Osteoblast (primary cell): ENCODE measurements around the gene CDC14A. TPM values are rescaled to one million over a fixed set of nuclear protein-coding genes. Genes with fewer than 3 reads are reported as not detected.
A peak's percentile ranks its signal among the peaks of the same experiment; 100 is the strongest.

Experiments
- DNase-seq: peaks from one replicate; pipeline ENCODE4 v3.0.0; 2011; ENCODE audit warnings: low spot score, mixed read lengths; ENCODE audit not compliant: insufficient read length; ENCODE audit errors: missing footprints
- H2AFZ ChIP-seq: 2 replicates; pipeline ENCODE4 v1.6.0; 2011; ENCODE audit warnings: mild to moderate bottlenecking, low read length
- H3K27ac ChIP-seq: 2 replicates; pipeline ENCODE4 v1.5.1; 2011; ENCODE audit warnings: mild to moderate bottlenecking, low read depth, low read length, moderate library complexity
- H3K27me3 ChIP-seq: 2 replicates; pipeline ENCODE4 v1.6.0; 2012; ENCODE audit warnings: mild to moderate bottlenecking, control low read depth, inconsistent platforms, low read length, moderate library complexity; ENCODE audit not compliant: insufficient read depth
- H3K36me3 ChIP-seq: 2 replicates; pipeline ENCODE4 v1.5.1; 2011; ENCODE audit warnings: mild to moderate bottlenecking, low read length, control low read depth, moderate library complexity; ENCODE audit not compliant: insufficient read depth
- H3K4me1 ChIP-seq: 2 replicates; pipeline ENCODE4 v1.5.1; 2011; ENCODE audit warnings: mild to moderate bottlenecking, low read length, control low read depth, moderate library complexity; ENCODE audit not compliant: insufficient read depth
- H3K4me2 ChIP-seq: 2 replicates; pipeline ENCODE4 v1.6.0; 2011; ENCODE audit warnings: mild to moderate bottlenecking, low read length; ENCODE audit not compliant: insufficient read depth
- H3K4me3 ChIP-seq: fragments of 200-600 bp; sonication (generic); 3 replicates; pipeline ENCODE4 v1.5.1; 2012; ENCODE audit warnings: mild to moderate bottlenecking, low read length, inconsistent platforms; ENCODE audit not compliant: insufficient read depth
- H3K79me2 ChIP-seq: 2 replicates; pipeline ENCODE4 v1.6.0; 2012; ENCODE audit warnings: mild to moderate bottlenecking, low read length, control low read depth, inconsistent platforms; ENCODE audit not compliant: insufficient read depth
- H3K9me3 ChIP-seq: 2 replicates; pipeline ENCODE4 v1.5.1; 2011; ENCODE audit warnings: low read depth, low read length, control low read depth
- H4K20me1 ChIP-seq: 2 replicates; pipeline ENCODE4 v1.6.0; 2012; ENCODE audit warnings: mild to moderate bottlenecking, low read length, control low read depth; ENCODE audit not compliant: insufficient read depth
- CTCF ChIP-seq: IDR thresholded peaks from 2 replicates; pipeline ENCODE4 v1.5.1; 2011; ENCODE audit warnings: mild to moderate bottlenecking, low read depth, low read length, moderate library complexity; ENCODE audit errors: extremely low read depth
- total RNA-seq: library from RNA; depleted of rRNA; stranded (reverse); fragments of >200 nt; gene quantifications from 2 replicates; pipeline ENCODE4 v1.2.3, GENCODE V29; 2012

CDC14A gene
- total RNA-seq, 1 donor: 6.9 TPM

- Histone ChIP-seq H3K27me3 (no peaks in the 10 kb centered on the region), H3K4me3 (no peak overlapping the region), H3K4me2 (no peak overlapping the region), H4K20me1 (no peaks in the 10 kb centered on the region), H3K79me2 (no peaks in the 10 kb centered on the region), H3K9me3 (no peaks in the 10 kb centered on the region), H3K4me1 (peaks cover 2% of the 10 kb centered on the region), H3K27ac (no peak overlapping the region), H3K36me3 (no peaks in the 10 kb centered on the region), H2AFZ (no peak overlapping the region)
- no peak for TF ChIP-seq CTCF
- DNase-seq: no peak
These were observed 105.4 kb downstream of the CDC14A start for GRCh38 chr1:100457683-100458082.

DNA sequence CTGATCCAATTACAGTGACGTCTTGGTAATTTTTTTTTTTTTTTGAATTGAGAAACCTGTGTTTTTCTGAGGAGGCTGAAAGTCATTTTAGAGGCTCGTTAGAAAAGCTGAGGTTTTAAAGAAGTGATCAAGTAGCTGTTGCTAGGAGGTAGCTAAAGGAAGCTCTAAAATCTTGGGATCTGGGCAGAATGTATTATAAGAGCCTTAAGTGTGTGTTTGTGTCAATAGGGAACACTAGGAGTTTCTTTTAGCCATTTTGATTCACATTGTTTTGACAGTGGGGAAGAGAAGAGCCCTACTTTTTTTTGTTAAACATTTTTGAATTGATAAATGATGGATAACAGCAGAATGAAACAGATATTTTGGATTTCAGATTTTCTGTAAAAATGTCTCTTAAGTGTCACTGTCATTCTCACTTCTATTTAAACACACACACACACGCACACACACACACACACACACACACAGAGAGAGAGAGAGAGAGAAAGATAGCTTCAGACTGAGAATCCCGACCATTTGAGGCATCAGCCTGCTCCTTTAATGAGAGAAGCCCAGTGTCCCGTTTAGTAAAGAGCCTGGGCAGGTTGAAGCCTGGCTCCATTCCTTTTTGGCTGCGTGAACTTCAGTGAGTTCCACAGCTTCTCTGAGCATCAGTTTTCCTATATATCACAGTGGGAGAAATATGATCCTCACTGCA, 106.5 kb downstream of the CDC14A start:
- H4K20me1 ChIP-seq: no peaks in the 10 kb centered on the region
- no peak overlapping the region for H3K4me3 ChIP-seq
- no peak for DNase-seq
- no peaks in the 10 kb centered on the region for H3K9me3 ChIP-seq
- no peak for TF ChIP-seq CTCF
- peak overlapping the region; percentile 19 for H3K4me2 ChIP-seq
- no peaks in the 10 kb centered on the region for H3K36me3 ChIP-seq
- peak overlapping the region; percentile 73 for H2AFZ ChIP-seq
- no peak overlapping the region for H3K27ac ChIP-seq
- peaks cover 3% of the 10 kb centered on the region for H3K4me1 ChIP-seq
- H3K79me2 ChIP-seq: no peaks in the 10 kb centered on the region
- H3K27me3 ChIP-seq: no peaks in the 10 kb centered on the region

- peak; percentile 78 for DNase-seq
- no peaks in the 10 kb centered on the region for H3K36me3 ChIP-seq
- peak; percentile 96 for TF ChIP-seq CTCF
- H3K4me2 ChIP-seq: peak overlapping the region; percentile 19
- H4K20me1 ChIP-seq: no peaks in the 10 kb centered on the region
- H3K27me3 ChIP-seq: no peaks in the 10 kb centered on the region
- peak overlapping the region; percentile 73 for H2AFZ ChIP-seq
- H3K9me3 ChIP-seq: no peaks in the 10 kb centered on the region
- H3K27ac ChIP-seq: no peak overlapping the region
- no peaks in the 10 kb centered on the region for H3K79me2 ChIP-seq
- peaks cover 6% of the 10 kb centered on the region for H3K4me1 ChIP-seq
- no peak overlapping the region for H3K4me3 ChIP-seq
These were observed 107.2 kb downstream of the CDC14A start for GRCh38 chr1:100459358-100460114.

DNA sequence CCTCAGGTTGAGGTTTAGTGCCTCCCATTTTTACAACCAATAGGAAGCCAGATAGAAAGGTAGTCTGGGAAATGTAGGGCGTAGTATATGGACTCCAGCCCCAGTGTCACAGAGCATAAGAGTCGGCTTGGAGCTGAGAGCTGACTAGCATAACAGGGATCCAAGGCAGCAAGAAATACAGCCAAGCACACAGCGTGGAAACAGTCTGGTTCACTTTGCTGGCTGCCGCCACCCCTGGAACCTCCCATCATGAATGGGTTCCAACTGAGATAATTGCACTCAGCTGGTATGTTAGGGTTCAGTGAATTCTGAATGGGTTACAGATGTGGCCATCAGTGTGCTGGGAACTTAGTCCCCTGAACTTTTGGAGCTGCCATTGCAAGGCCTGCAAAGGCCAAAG, 108.9 kb downstream of the CDC14A start:
- DNase-seq: no peak
- Histone ChIP-seq H3K9me3 (no peaks in the 10 kb centered on the region), H3K27me3 (no peaks in the 10 kb centered on the region), H3K4me3 (no peak overlapping the region), H2AFZ (peak overlapping the region; percentile 38), H4K20me1 (no peaks in the 10 kb centered on the region), H3K4me2 (no peak overlapping the region), H3K4me1 (peaks cover 6% of the 10 kb centered on the region), H3K27ac (no peak overlapping the region), H3K79me2 (no peaks in the 10 kb centered on the region), H3K36me3 (no peaks in the 10 kb centered on the region)
- no peak for TF ChIP-seq CTCF
